HepG2 (cell line): Measurements from ENCODE around the gene NCF4. TPM values are rescaled to one million over a fixed set of nuclear protein-coding genes. Genes with fewer than 3 reads are reported as not detected.

Source experiments
- CAMTA2 ChIP-seq: sonication (generic); formaldehyde crosslinking; IDR thresholded peaks from 2 replicates; pipeline ENCODE4 v1.4.0; 2020; ENCODE audit warnings: mild to moderate bottlenecking, missing genetic modification reagents, borderline replicate concordance
- FOXP4 ChIP-seq: sonication (generic); formaldehyde crosslinking; IDR thresholded peaks from 2 replicates; pipeline ENCODE4 v1.4.0; 2020; ENCODE audit warnings: missing genetic modification reagents
- HOMEZ ChIP-seq: IDR thresholded peaks from 2 replicates; pipeline ENCODE4 v1.6.1; 2016; ENCODE audit warnings: low read depth
- KDM1A ChIP-seq: IDR thresholded peaks from 2 replicates; pipeline ENCODE4 v1.6.1; 2016; ENCODE audit warnings: missing compliant biosample characterization
- POLR2A ChIP-seq, 2 experiments: IDR thresholded peaks; 2 replicates each; pipeline ENCODE4 v1.6.1; 2011; ENCODE audit warnings: low read depth in 2 of 2, low read length in 2 of 2, mild to moderate bottlenecking in 1 of 2, moderate library complexity in 1 of 2; ENCODE audit not compliant: insufficient read depth in 1 of 2
- RFX3 ChIP-seq: IDR thresholded peaks from 2 replicates; pipeline ENCODE4 v1.6.1; 2016; ENCODE audit warnings: missing biosample characterization, missing genetic modification reagents
- SMC3 ChIP-seq: IDR thresholded peaks from 2 replicates; pipeline ENCODE4 v1.6.1; 2011; ENCODE audit warnings: low read length, improper control_type of control experiment
- YY1 ChIP-seq: IDR thresholded peaks from 2 replicates; pipeline ENCODE4 v1.6.1; 2011; ENCODE audit warnings: low read length, low read depth, moderate library complexity, mild to moderate bottlenecking; ENCODE audit not compliant: insufficient read depth, insufficient replicate concordance
- ZNF17 ChIP-seq: sonication (generic); formaldehyde crosslinking; IDR thresholded peaks from 2 replicates; pipeline ENCODE4 v1.5.0; 2020; ENCODE audit warnings: mild to moderate bottlenecking, missing genetic modification reagents
- ZNF263 ChIP-seq: sonication (generic); formaldehyde crosslinking; IDR thresholded peaks from 2 replicates; pipeline ENCODE4 v1.4.0; 2020; ENCODE audit warnings: missing genetic modification reagents
- ZNF496 ChIP-seq: sonication (generic); formaldehyde crosslinking; IDR thresholded peaks from 2 replicates; pipeline ENCODE4 v1.8.1; 2023; ENCODE audit warnings: mild to moderate bottlenecking, moderate library complexity, missing genetic modification reagents; ENCODE audit not compliant: insufficient replicate concordance
- ZNF557 ChIP-seq: sonication (generic); formaldehyde crosslinking; IDR thresholded peaks from 2 replicates; pipeline ENCODE4 v1.4.0; 2020; ENCODE audit warnings: missing genetic modification reagents
- ZNF589 ChIP-seq: sonication (generic); formaldehyde crosslinking; conservative IDR thresholded peaks from 2 replicates; pipeline ENCODE4 v1.8.0; 2022; ENCODE audit warnings: mild to moderate bottlenecking, moderate library complexity, missing genetic modification reagents
- ZNF598 ChIP-seq: sonication (generic); formaldehyde crosslinking; IDR thresholded peaks from 2 replicates; pipeline ENCODE4 v1.5.1; 2020; ENCODE audit warnings: mild to moderate bottlenecking, missing genetic modification reagents, borderline replicate concordance
- ZNF639 ChIP-seq: conservative IDR thresholded peaks from 2 replicates; pipeline ENCODE4 v1.6.1; 2018; ENCODE audit warnings: missing genetic modification reagents
- ZNF800 ChIP-seq: sonication (generic); formaldehyde crosslinking; IDR thresholded peaks from 2 replicates; pipeline ENCODE4 v1.4.0; 2020; ENCODE audit warnings: missing genetic modification reagents
- polyA plus RNA-seq, 8 experiments: library from polyadenylated mRNA; depleted of rRNA in 3 of 8; stranded (reverse) in 7 of 8; unstranded in 1 of 8; fragments of >200 nt; fragmentation: Illumina TruSeq in 4 of 8; extraction: Trizol in 4 of 8; gene quantifications; 2 replicates each; pipeline versions ENCODE4 v1.2.1 to v1.2.3, GENCODE V29; 2011 to 2016; ENCODE audit warnings: low read depth in 4 of 8, missing spikeins in 1 of 8, mixed read lengths in 1 of 8; ENCODE audit not compliant: insufficient read depth in 1 of 8
- total RNA-seq, 5 experiments: library from RNA; depleted of rRNA; stranded (reverse); fragments of >200 nt; fragmentation: Illumina TruSeq; extraction: Trizol; gene quantifications; 2 replicates each; pipeline ENCODE4 v1.2.3, GENCODE V29; 2016; ENCODE audit warnings: low read depth in 1 of 5

Gene NCF4
- total and polyA plus RNA-seq, 2 of the 13 experiments (the other 11 are each of a cell fraction or from before 2014, with no cell fraction given) = not detected

GRCh38 chr22:36868546-36869181 lies 7.9 kb downstream of the NCF4 start (continued):
- TF ChIP-seq ZNF496 (no peak), ZNF263 (CRISPR knock-in tag) (no peak), KDM1A (CRISPR knock-in tag) (no peak), HOMEZ (CRISPR knock-in tag) (no peak), SMC3 (no peak), RFX3 (no peak), ZNF598 (CRISPR knock-in tag) (no peak), ZNF17 (CRISPR knock-in tag) (no peak), FOXP4 (CRISPR knock-in tag) (no peak), ZNF800 (CRISPR knock-in tag) (no peak), CAMTA2 (CRISPR knock-in tag) (no peak), ZNF639 (no peak), ZNF557 (CRISPR knock-in tag) (no peak), POLR2A (IDR thresholded peaks at IDR 0.05; ENCODE audit: insufficient read depth in 1 of 2, low read depth in 2 of 2, low read length in 2 of 2) (no peak), ZNF589 (CRISPR knock-in tag) (no peak), YY1 (no peak)
